Smooth muscle cell (in vitro differentiated cells): ENCODE data around the gene NEUROD6. TPM values are rescaled to one million over a fixed set of nuclear protein-coding genes. Genes with fewer than 3 reads are reported as not detected.

Experiments used
- DNase-seq: peaks from one replicate; lab custom pipeline; 2025; ENCODE audit not compliant: unreplicated experiment; lab: John Stamatoyannopoulos, UW
- H2AFZ ChIP-seq: fragments of 200-600 bp; sonication (generic); 2 replicates; pipeline ENCODE4 v1.6.0; 2016; ENCODE audit warnings: antibody characterized with exemption, low read depth, mild to moderate bottlenecking
- H3F3A ChIP-seq: fragments of 200-600 bp; sonication (generic); 2 replicates; pipeline ENCODE4 v1.6.0; 2017; ENCODE audit warnings: antibody characterized with exemption, low read depth
- H3K27ac ChIP-seq: fragments of 200-600 bp; sonication (generic); 2 replicates; pipeline ENCODE4 v1.5.1; 2016; ENCODE audit warnings: low read depth, mild to moderate bottlenecking
- H3K27me3 ChIP-seq: fragments of 200-600 bp; sonication (generic); 2 replicates; pipeline ENCODE4 v1.6.1; 2016; ENCODE audit warnings: low read depth, mild to moderate bottlenecking
- H3K36me3 ChIP-seq: fragments of 200-600 bp; sonication (generic); 2 replicates; pipeline ENCODE4 v1.5.1; 2016; ENCODE audit warnings: low read depth
- H3K4me1 ChIP-seq: fragments of 200-600 bp; sonication (generic); 2 replicates; pipeline ENCODE4 v1.5.1; 2016; ENCODE audit warnings: low read depth
- H3K4me2 ChIP-seq: fragments of 200-600 bp; sonication (generic); 2 replicates; pipeline ENCODE4 v1.6.0; 2016; ENCODE audit warnings: mild to moderate bottlenecking
- H3K4me3 ChIP-seq: fragments of 200-600 bp; sonication (generic); 2 replicates; pipeline ENCODE4 v1.5.1; 2016; ENCODE audit warnings: mild to moderate bottlenecking
- H3K79me2 ChIP-seq: fragments of 200-600 bp; sonication (generic); 2 replicates; pipeline ENCODE4 v1.6.0; 2016; ENCODE audit warnings: low read depth, mild to moderate bottlenecking
- H3K9ac ChIP-seq: fragments of 200-600 bp; sonication (generic); 2 replicates; pipeline ENCODE4 v1.6.0; 2016; ENCODE audit warnings: low read depth
- H3K9me3 ChIP-seq: fragments of 200-600 bp; sonication (generic); replicated peaks from 2 replicates; pipeline ENCODE4 v1.5.1; 2016; ENCODE audit warnings: low read depth
- H4K20me1 ChIP-seq: fragments of 200-600 bp; sonication (generic); 2 replicates; pipeline ENCODE4 v1.6.0; 2016; ENCODE audit warnings: low read depth
- CTCF ChIP-seq: fragments of 200-600 bp; sonication (generic); IDR thresholded peaks from 2 replicates; pipeline ENCODE4 v1.5.1; 2017; ENCODE audit warnings: borderline replicate concordance, mild to moderate bottlenecking, antibody characterized with exemption; ENCODE audit not compliant: insufficient read depth, poor library complexity, severe bottlenecking
- WGBS: methylation state at CpG from one replicate; pipeline ENCODE4 v1.1.7; 2016; ENCODE audit warnings: low lambda C conversion rate; 5-methylcytosine and 5-hydroxymethylcytosine counted together
- polyA plus RNA-seq: library from polyadenylated mRNA; unstranded; fragments of >200 nt; fragmentation: Nextera tagmentation; extraction: Ambion mirVana; gene quantifications from 2 replicates; pipeline ENCODE4 v1.2.1, GENCODE V29; 2016
- total RNA-seq: library from RNA; depleted of rRNA; stranded (reverse); fragments of >200 nt; gene quantifications from 2 replicates; pipeline ENCODE4 v1.2.3, GENCODE V29; 2014

NEUROD6 gene
- total and polyA plus RNA-seq, 2 experiments from 2014 or later, result not detected

GRCh38 chr7:31310321-31310935, 30.1 kb downstream of the NEUROD6 start:
- peaks cover 19% of the 10 kb centered on the region for H3K27me3 ChIP-seq
- no peaks in the 10 kb centered on the region for H3K79me2 ChIP-seq
- no peaks in the 10 kb centered on the region for H3F3A ChIP-seq
- no peak for TF ChIP-seq CTCF
- no peak for DNase-seq
- no peak overlapping the region for H2AFZ ChIP-seq
- H3K4me1 ChIP-seq, result no peaks in the 10 kb centered on the region
- no peak overlapping the region for H3K4me2 ChIP-seq
- no peak overlapping the region for H3K27ac ChIP-seq
- no peak overlapping the region for H3K9ac ChIP-seq
- 76% methylated on average over 4 of the region's 4 CpGs for WGBS
- no peaks in the 10 kb centered on the region for H3K9me3 ChIP-seq
- H3K36me3 ChIP-seq, result no peaks in the 10 kb centered on the region
- H4K20me1 ChIP-seq, result no peaks in the 10 kb centered on the region
- H3K4me3 ChIP-seq, result no peak overlapping the region

- Histone ChIP-seq H3K27me3 (peaks cover 19% of the 10 kb centered on the region), H3K4me1 (no peaks in the 10 kb centered on the region), H3K4me3 (no peak overlapping the region), H2AFZ (no peak overlapping the region), H3K79me2 (no peaks in the 10 kb centered on the region), H3K9ac (no peak overlapping the region), H3K4me2 (no peak overlapping the region), H3K36me3 (no peaks in the 10 kb centered on the region), H3K27ac (no peak overlapping the region), H4K20me1 (no peaks in the 10 kb centered on the region), H3F3A (no peaks in the 10 kb centered on the region), H3K9me3 (no peaks in the 10 kb centered on the region)
- 59% methylated on average over 4 of the region's 4 CpGs for WGBS
- no peak for TF ChIP-seq CTCF
- DNase-seq, result no peak
Measured at GRCh38 chr7:31309407-31309806, 31.1 kb downstream of the NEUROD6 start.

- no peak overlapping the region for H3K4me3 ChIP-seq
- 92% methylated on average over 5 of the region's 5 CpGs for WGBS
- H3K79me2 ChIP-seq, result no peaks in the 10 kb centered on the region
- DNase-seq, result no peak
- H3K4me1 ChIP-seq, result no peaks in the 10 kb centered on the region
- no peak overlapping the region for H3K4me2 ChIP-seq
- no peak overlapping the region for H3K27ac ChIP-seq
- no peaks in the 10 kb centered on the region for H3K9me3 ChIP-seq
- H3F3A ChIP-seq, result no peaks in the 10 kb centered on the region
- no peaks in the 10 kb centered on the region for H4K20me1 ChIP-seq
- H2AFZ ChIP-seq, result no peak overlapping the region
- H3K9ac ChIP-seq, result no peak overlapping the region
- H3K27me3 ChIP-seq, result peaks cover 19% of the 10 kb centered on the region
- H3K36me3 ChIP-seq, result no peaks in the 10 kb centered on the region
- no peak for TF ChIP-seq CTCF
Measured at GRCh38 chr7:31308652-31309051, 31.9 kb downstream of the NEUROD6 start.

- no peaks in the 10 kb centered on the region for H4K20me1 ChIP-seq
- TF ChIP-seq CTCF, result no peak
- H3K4me3 ChIP-seq, result no peak overlapping the region
- no peaks in the 10 kb centered on the region for H3K9me3 ChIP-seq
- H2AFZ ChIP-seq, result no peak overlapping the region
- no peaks in the 10 kb centered on the region for H3F3A ChIP-seq
- H3K4me1 ChIP-seq, result no peaks in the 10 kb centered on the region
- 86% methylated on average over 7 of the region's 7 CpGs for WGBS
- H3K9ac ChIP-seq, result no peak overlapping the region
- no peak for DNase-seq
- no peaks in the 10 kb centered on the region for H3K79me2 ChIP-seq
- no peak overlapping the region for H3K27ac ChIP-seq
- H3K4me2 ChIP-seq, result no peak overlapping the region
- peaks cover 19% of the 10 kb centered on the region for H3K27me3 ChIP-seq
- no peaks in the 10 kb centered on the region for H3K36me3 ChIP-seq
Measured at GRCh38 chr7:31307972-31308371, 32.6 kb downstream of the NEUROD6 start.
